IPS DF 4.7 (cell line): Measurements from ENCODE around the gene TEKT5.

Experiments used
- DNase-seq: peaks from one replicate; pipeline ENCODE4 v3.0.0-alpha.2; 2013; ENCODE audit warnings: low spot score; ENCODE audit errors: extremely low read depth

TEKT5 gene

GRCh38 chr16:10579965-10580882 lies 114.5 kb downstream of the TEKT5 start, which contains the start of gene EMP2:
EMP2 (minus strand) TSS chr16:10580598; CDS start chr16:10547617, 32,981 bp downstream.
- no peak for DNase-seq

GRCh38 chr16:10579575-10579964 lies 115.2 kb downstream of the TEKT5 start:
- DNase-seq, result no peak

GRCh38 chr16:10578474-10579316 lies 116.0 kb downstream of the TEKT5 start:
- DNase-seq, result no peak
